ENCODE data around the gene CLEC4F. TPM values are rescaled to one million over a fixed set of nuclear protein-coding genes. Genes with fewer than 3 reads are reported as not detected.

CLEC4F gene, protein sequence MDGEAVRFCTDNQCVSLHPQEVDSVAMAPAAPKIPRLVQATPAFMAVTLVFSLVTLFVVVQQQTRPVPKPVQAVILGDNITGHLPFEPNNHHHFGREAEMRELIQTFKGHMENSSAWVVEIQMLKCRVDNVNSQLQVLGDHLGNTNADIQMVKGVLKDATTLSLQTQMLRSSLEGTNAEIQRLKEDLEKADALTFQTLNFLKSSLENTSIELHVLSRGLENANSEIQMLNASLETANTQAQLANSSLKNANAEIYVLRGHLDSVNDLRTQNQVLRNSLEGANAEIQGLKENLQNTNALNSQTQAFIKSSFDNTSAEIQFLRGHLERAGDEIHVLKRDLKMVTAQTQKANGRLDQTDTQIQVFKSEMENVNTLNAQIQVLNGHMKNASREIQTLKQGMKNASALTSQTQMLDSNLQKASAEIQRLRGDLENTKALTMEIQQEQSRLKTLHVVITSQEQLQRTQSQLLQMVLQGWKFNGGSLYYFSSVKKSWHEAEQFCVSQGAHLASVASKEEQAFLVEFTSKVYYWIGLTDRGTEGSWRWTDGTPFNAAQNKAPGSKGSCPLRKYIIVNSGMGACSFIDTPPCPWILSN
- total RNA-seq (under 1 TPM; 0.19 to 0.25 TPM), polyA plus RNA-seq (under 1 TPM in 1 of 2 donors, not detected in 1; 0.03 TPM)

DNA sequence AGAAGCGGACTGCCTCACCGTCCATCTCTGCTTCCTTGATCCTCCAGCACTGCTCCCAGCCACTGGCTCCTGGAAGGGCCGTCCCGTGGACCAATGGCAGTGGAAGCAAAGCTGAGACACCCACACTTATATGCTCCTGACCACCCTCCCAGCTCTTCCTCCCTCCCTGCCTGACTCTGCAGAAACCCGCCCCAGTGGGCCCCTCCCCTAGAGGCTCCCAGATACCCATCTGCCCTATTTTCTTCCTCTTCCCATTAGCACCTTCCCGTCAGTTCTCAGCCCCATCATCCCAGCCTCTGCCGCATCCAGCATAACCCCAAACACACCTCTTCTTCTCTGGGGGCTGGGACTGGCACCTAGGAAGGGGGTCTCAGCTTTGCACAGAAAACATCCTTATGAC lies at the start of gene CLEC4F:
CLEC4F (minus strand) TSS at position 101 of the 400 bp plus-strand sequence; CDS start at position 25, 76 bp downstream.
- no peak for DNase-seq (ENCODE audit: low spot score)
- WGBS = 69% methylated on average over 7 of the region's 7 CpGs
- no peaks in the 10 kb centered on the region for H3K4me1 ChIP-seq (ENCODE audit: control insufficient read depth in 4 of 4, insufficient read depth in 4 of 4, low read length in 3 of 4)
- no peaks in the 10 kb centered on the region for H3K36me3 ChIP-seq (ENCODE audit: control insufficient read depth in 4 of 4, insufficient read depth in 3 of 4, low read depth in 1 of 4, low read length in 3 of 4)
- no peak within 1 kb of the TSS for H3K9ac ChIP-seq (ENCODE audit: low read depth in 1 of 2, low read length in 2 of 2)
- TF ChIP-seq TAF1 (conservative IDR thresholded peaks at IDR 0.05) = no peak
- no peak for TF ChIP-seq HNF4A (conservative IDR thresholded peaks at IDR 0.05)
- TF ChIP-seq FOXA2 (IDR thresholded peaks at IDR 0.05) = no peak
- TF ChIP-seq RXRA (IDR thresholded peaks at IDR 0.05) = no peak
- no peak for TF ChIP-seq FOXA1 (IDR thresholded peaks at IDR 0.05)
- TF ChIP-seq, protein P1, sequence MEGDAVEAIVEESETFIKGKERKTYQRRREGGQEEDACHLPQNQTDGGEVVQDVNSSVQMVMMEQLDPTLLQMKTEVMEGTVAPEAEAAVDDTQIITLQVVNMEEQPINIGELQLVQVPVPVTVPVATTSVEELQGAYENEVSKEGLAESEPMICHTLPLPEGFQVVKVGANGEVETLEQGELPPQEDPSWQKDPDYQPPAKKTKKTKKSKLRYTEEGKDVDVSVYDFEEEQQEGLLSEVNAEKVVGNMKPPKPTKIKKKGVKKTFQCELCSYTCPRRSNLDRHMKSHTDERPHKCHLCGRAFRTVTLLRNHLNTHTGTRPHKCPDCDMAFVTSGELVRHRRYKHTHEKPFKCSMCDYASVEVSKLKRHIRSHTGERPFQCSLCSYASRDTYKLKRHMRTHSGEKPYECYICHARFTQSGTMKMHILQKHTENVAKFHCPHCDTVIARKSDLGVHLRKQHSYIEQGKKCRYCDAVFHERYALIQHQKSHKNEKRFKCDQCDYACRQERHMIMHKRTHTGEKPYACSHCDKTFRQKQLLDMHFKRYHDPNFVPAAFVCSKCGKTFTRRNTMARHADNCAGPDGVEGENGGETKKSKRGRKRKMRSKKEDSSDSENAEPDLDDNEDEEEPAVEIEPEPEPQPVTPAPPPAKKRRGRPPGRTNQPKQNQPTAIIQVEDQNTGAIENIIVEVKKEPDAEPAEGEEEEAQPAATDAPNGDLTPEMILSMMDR (IDR thresholded peaks at IDR 0.05; ENCODE audit: low read depth, low read length, missing input control) = no peak
- no peak for TF ChIP-seq EGR1 (IDR thresholded peaks at IDR 0.05; ENCODE audit: low read depth in 2 of 2)
- H3K27ac ChIP-seq (ENCODE audit: low read depth in 1 of 2, low read length in 2 of 2) = no peak within 1 kb of the TSS
- no peaks in the 10 kb centered on the region for H3K27me3 ChIP-seq (ENCODE audit: control insufficient read depth in 4 of 4, insufficient read depth in 4 of 4, low read length in 3 of 4)
- H3K4me3 ChIP-seq (ENCODE audit: low read depth in 1 of 3, low read length in 3 of 3) = no peak within 1 kb of the TSS
- no peaks in the 10 kb centered on the region for H3K9me3 ChIP-seq (ENCODE audit: control insufficient read depth in 4 of 4, low read length in 3 of 4)

DNA sequence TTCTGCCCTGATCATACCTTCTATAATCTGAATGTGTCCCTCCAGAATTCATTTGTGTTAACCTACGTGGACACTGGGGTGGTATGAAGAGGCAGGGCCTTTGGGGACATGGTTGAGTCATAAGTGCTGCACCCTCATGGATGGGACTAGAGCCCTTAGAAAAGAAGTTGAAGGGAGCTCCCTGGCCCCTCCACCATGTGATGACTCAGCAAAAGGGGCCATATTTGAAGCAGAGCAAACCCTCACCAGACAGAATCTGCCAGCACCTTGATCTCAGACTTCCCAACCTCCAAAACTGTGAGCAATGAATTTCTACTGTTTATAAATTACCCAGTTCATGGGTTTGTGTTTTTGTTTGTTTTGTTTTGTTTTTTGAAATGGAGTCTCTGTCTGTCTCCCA lies 48.6 kb upstream of the CLEC4F start:
- no peak overlapping the region for H3K27ac ChIP-seq (ENCODE audit: low read depth in 1 of 2, low read length in 2 of 2)
- no peak for DNase-seq (ENCODE audit: low spot score)
- peaks cover 0 to 9% (median 2%) of the 10 kb centered on the region in 4 donors for H3K4me1 ChIP-seq (ENCODE audit: control insufficient read depth in 4 of 4, insufficient read depth in 4 of 4, low read length in 3 of 4)
- H3K9ac ChIP-seq (ENCODE audit: low read depth in 1 of 2, low read length in 2 of 2) = no peak overlapping the region
- no peak for TF ChIP-seq RAD21 (IDR thresholded peaks at IDR 0.05)
- TF ChIP-seq, protein P2, sequence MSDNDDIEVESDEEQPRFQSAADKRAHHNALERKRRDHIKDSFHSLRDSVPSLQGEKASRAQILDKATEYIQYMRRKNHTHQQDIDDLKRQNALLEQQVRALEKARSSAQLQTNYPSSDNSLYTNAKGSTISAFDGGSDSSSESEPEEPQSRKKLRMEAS (IDR thresholded peaks at IDR 0.05) = no peak
- TF ChIP-seq EGR1 (IDR thresholded peaks at IDR 0.05; ENCODE audit: low read depth in 2 of 2) = no peak
- TF ChIP-seq NR2F2 (IDR thresholded peaks at IDR 0.05) = no peak
- no peak for TF ChIP-seq RXRA (IDR thresholded peaks at IDR 0.05)
- TF ChIP-seq FOXA2 (IDR thresholded peaks at IDR 0.05) = no peak
- TF ChIP-seq JUND (IDR thresholded peaks at IDR 0.05) = no peak
- TF ChIP-seq, protein P3, sequence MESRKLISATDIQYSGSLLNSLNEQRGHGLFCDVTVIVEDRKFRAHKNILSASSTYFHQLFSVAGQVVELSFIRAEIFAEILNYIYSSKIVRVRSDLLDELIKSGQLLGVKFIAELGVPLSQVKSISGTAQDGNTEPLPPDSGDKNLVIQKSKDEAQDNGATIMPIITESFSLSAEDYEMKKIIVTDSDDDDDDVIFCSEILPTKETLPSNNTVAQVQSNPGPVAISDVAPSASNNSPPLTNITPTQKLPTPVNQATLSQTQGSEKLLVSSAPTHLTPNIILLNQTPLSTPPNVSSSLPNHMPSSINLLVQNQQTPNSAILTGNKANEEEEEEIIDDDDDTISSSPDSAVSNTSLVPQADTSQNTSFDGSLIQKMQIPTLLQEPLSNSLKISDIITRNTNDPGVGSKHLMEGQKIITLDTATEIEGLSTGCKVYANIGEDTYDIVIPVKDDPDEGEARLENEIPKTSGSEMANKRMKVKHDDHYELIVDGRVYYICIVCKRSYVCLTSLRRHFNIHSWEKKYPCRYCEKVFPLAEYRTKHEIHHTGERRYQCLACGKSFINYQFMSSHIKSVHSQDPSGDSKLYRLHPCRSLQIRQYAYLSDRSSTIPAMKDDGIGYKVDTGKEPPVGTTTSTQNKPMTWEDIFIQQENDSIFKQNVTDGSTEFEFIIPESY (IDR thresholded peaks at IDR 0.05) = no peak
- no peak for TF ChIP-seq YY1 (IDR thresholded peaks at IDR 0.05)
- H3K27me3 ChIP-seq (ENCODE audit: control insufficient read depth in 4 of 4, insufficient read depth in 4 of 4, low read length in 3 of 4) = peaks cover 0 to 5% (median under 1%) of the 10 kb centered on the region in 4 donors
- no peaks in the 10 kb centered on the region for H3K9me3 ChIP-seq (ENCODE audit: control insufficient read depth in 4 of 4, low read length in 3 of 4)
- no peak overlapping the region for H3K4me3 ChIP-seq (ENCODE audit: low read depth in 1 of 3, low read length in 3 of 3)
- H3K36me3 ChIP-seq (ENCODE audit: control insufficient read depth in 4 of 4, insufficient read depth in 3 of 4, low read depth in 1 of 4, low read length in 3 of 4) = no peaks in the 10 kb centered on the region
- 95% methylated on average over 1 of the region's 1 CpG for WGBS
